SK-N-SH treated with all-trans-retinoic acid at 6 μM for 48 hours (cell line): ENCODE results near the gene CYP2C18.

Source experiments
- ATAC-seq: fragments of 200-7000 bp; cut with Tn5 transposase; 3 replicates; pipeline ENCODE4 v1.9.1; 2020; ENCODE audit warnings: mild to moderate bottlenecking, moderate library complexity
- ARNTL ChIP-seq: fragments of 450-650 bp; formaldehyde crosslinking; IDR thresholded peaks from 2 replicates; pipeline ENCODE4 v1.5.0; 2020; ENCODE audit warnings: low read depth, mild to moderate bottlenecking, moderate library complexity, borderline replicate concordance
- BACH2 ChIP-seq: fragments of 250-450 bp; sonication (Bioruptor Pico); IDR thresholded peaks from 2 replicates; pipeline ENCODE4 v1.9.0; 2021; ENCODE audit warnings: mild to moderate bottlenecking, borderline replicate concordance
- CREB5 ChIP-seq: fragments of 250-450 bp; sonication (Bioruptor Pico); IDR thresholded peaks from 2 replicates; pipeline ENCODE4 v1.5.1; 2020; ENCODE audit warnings: low read depth, mild to moderate bottlenecking, moderate library complexity
- CSDC2 ChIP-seq: fragments of 250-450 bp; sonication (Bioruptor Pico); IDR thresholded peaks from 2 replicates; pipeline ENCODE4 v1.5.0; 2020; ENCODE audit warnings: mild to moderate bottlenecking, moderate library complexity
- CSRNP3 ChIP-seq: fragments of 250-450 bp; sonication (Bioruptor Pico); IDR thresholded peaks from 2 replicates; pipeline ENCODE4 v1.5.1; 2021; ENCODE audit warnings: mild to moderate bottlenecking, moderate library complexity
- ESRRG ChIP-seq: fragments of 250-450 bp; sonication (Bioruptor Pico); IDR thresholded peaks from 2 replicates; pipeline ENCODE4 v1.6.1; 2021; ENCODE audit warnings: mild to moderate bottlenecking
- GLIS3 ChIP-seq: fragments of 250-450 bp; sonication (Bioruptor Pico); IDR thresholded peaks from 2 replicates; pipeline ENCODE4 v1.5.0; 2020; ENCODE audit warnings: mild to moderate bottlenecking, moderate library complexity
- OSR1 ChIP-seq: fragments of 250-450 bp; sonication (Bioruptor Pico); IDR thresholded peaks from 2 replicates; pipeline ENCODE4 v1.8.0; 2022; ENCODE audit warnings: moderate library complexity, mild to moderate bottlenecking, inconsistent platforms
- PATZ1 ChIP-seq: fragments of 250-450 bp; sonication (Bioruptor Pico); IDR thresholded peaks from 2 replicates; pipeline ENCODE4 v1.8.0; 2020; ENCODE audit warnings: mild to moderate bottlenecking, moderate library complexity, borderline replicate concordance
- POU6F1 ChIP-seq: fragments of 250-450 bp; sonication (Bioruptor Pico); IDR thresholded peaks from 2 replicates; pipeline ENCODE4 v1.8.0; 2021; ENCODE audit warnings: low read depth, mild to moderate bottlenecking, moderate library complexity, borderline replicate concordance
- PPARA ChIP-seq: fragments of 250-450 bp; sonication (Bioruptor Pico); IDR thresholded peaks from 2 replicates; pipeline ENCODE4 v1.5.0; 2020; ENCODE audit warnings: mild to moderate bottlenecking, borderline replicate concordance
- RARB ChIP-seq: fragments of 250-450 bp; sonication (Bioruptor Pico); IDR thresholded peaks from 2 replicates; pipeline ENCODE4 v1.8.0; 2021; ENCODE audit warnings: mild to moderate bottlenecking, moderate library complexity
- SNAI2 ChIP-seq: fragments of 250-450 bp; sonication (Bioruptor Pico); IDR thresholded peaks from 2 replicates; pipeline ENCODE4 v1.5.0; 2020; ENCODE audit warnings: mild to moderate bottlenecking, moderate library complexity
- TCF4 ChIP-seq: fragments of 250-450 bp; sonication (Bioruptor Pico); IDR thresholded peaks from 2 replicates; pipeline ENCODE4 v1.8.0; 2021; ENCODE audit warnings: mild to moderate bottlenecking, moderate library complexity, borderline replicate concordance
- TOX ChIP-seq: fragments of 250-450 bp; sonication (Bioruptor Pico); IDR thresholded peaks from 2 replicates; pipeline ENCODE4 v1.8.0; 2021; ENCODE audit warnings: mild to moderate bottlenecking, moderate library complexity, borderline replicate concordance
- TSHZ2 ChIP-seq: fragments of 250-450 bp; sonication (Bioruptor Pico); IDR thresholded peaks from 2 replicates; pipeline ENCODE4 v1.5.0; 2020; ENCODE audit warnings: mild to moderate bottlenecking, moderate library complexity
- ZC3H10 ChIP-seq: fragments of 250-450 bp; sonication (Bioruptor Pico); IDR thresholded peaks from 2 replicates; pipeline ENCODE4 v1.5.1; 2021; ENCODE audit warnings: mild to moderate bottlenecking, moderate library complexity
- ZFP3 ChIP-seq: fragments of 250-450 bp; sonication (Bioruptor Pico); IDR thresholded peaks from 2 replicates; pipeline ENCODE4 v1.5.0; 2020; ENCODE audit warnings: mild to moderate bottlenecking, moderate library complexity
- ZFP30 ChIP-seq: fragments of 450-650 bp; formaldehyde crosslinking; IDR thresholded peaks from 2 replicates; pipeline ENCODE4 v1.5.0; 2022; ENCODE audit warnings: mild to moderate bottlenecking, moderate library complexity
- ZNF565 ChIP-seq: fragments of 450-650 bp; formaldehyde crosslinking; conservative IDR thresholded peaks from 2 replicates; pipeline ENCODE4 v1.5.0; 2020; ENCODE audit warnings: low read depth, mild to moderate bottlenecking, moderate library complexity
- ZNF70 ChIP-seq: fragments of 450-650 bp; formaldehyde crosslinking; IDR thresholded peaks from 2 replicates; pipeline ENCODE4 v1.5.0; 2020; ENCODE audit warnings: mild to moderate bottlenecking, moderate library complexity
- ZNF8 ChIP-seq: fragments of 450-650 bp; formaldehyde crosslinking; IDR thresholded peaks from 2 replicates; pipeline ENCODE4 v1.5.0; 2020; ENCODE audit warnings: mild to moderate bottlenecking, moderate library complexity

Gene CYP2C18

GRCh38 chr10:94777886-94778458, 94.4 kb downstream of the CYP2C18 start:
- TF ChIP-seq OSR1 (CRISPR knock-in tag) = no peak
- TF ChIP-seq PATZ1 = no peak
- TF ChIP-seq ZNF70 = no peak
- TF ChIP-seq ZNF8 (CRISPR knock-in tag) = no peak
- no peak for TF ChIP-seq TOX (CRISPR knock-in tag)
- TF ChIP-seq ARNTL (CRISPR knock-in tag) = no peak
- no peak for TF ChIP-seq ZFP30 (CRISPR knock-in tag)
- TF ChIP-seq PPARA (CRISPR knock-in tag) = no peak
- no peak for TF ChIP-seq ZFP3 (CRISPR knock-in tag)
- no peak for TF ChIP-seq TCF4 (CRISPR knock-in tag)
- no peak for TF ChIP-seq ESRRG (CRISPR knock-in tag)
- no peak for TF ChIP-seq CREB5 (CRISPR knock-in tag)
- TF ChIP-seq CSRNP3 (CRISPR knock-in tag) = no peak
- ATAC-seq = no peak

- TF ChIP-seq ZFP3 (CRISPR knock-in tag) (no peak), ZFP30 (CRISPR knock-in tag) (no peak), ESRRG (CRISPR knock-in tag) (no peak), SNAI2 (no peak), ZNF8 (CRISPR knock-in tag) (no peak), POU6F1 (CRISPR knock-in tag) (no peak), GLIS3 (CRISPR knock-in tag) (no peak), ARNTL (CRISPR knock-in tag) (no peak), CSRNP3 (CRISPR knock-in tag) (no peak), RARB (CRISPR knock-in tag) (no peak), ZC3H10 (CRISPR knock-in tag) (no peak), BACH2 (no peak)
- no peak for ATAC-seq
These were observed 97.3 kb downstream of the CYP2C18 start for GRCh38 chr10:94780844-94781243.

- ATAC-seq = no peak
- no peak for TF ChIP-seq BACH2
- TF ChIP-seq PPARA (CRISPR knock-in tag) = no peak
- TF ChIP-seq TCF4 (CRISPR knock-in tag) = no peak
- TF ChIP-seq CSDC2 (CRISPR knock-in tag) = no peak
- no peak for TF ChIP-seq RARB (CRISPR knock-in tag)
- TF ChIP-seq TOX (CRISPR knock-in tag) = no peak
- no peak for TF ChIP-seq ARNTL (CRISPR knock-in tag)
- no peak for TF ChIP-seq ZFP3 (CRISPR knock-in tag)
- TF ChIP-seq ESRRG (CRISPR knock-in tag) = no peak
- no peak for TF ChIP-seq ZNF565 (CRISPR knock-in tag)
- TF ChIP-seq CSRNP3 (CRISPR knock-in tag) = no peak
- no peak for TF ChIP-seq ZNF8 (CRISPR knock-in tag)
- TF ChIP-seq GLIS3 (CRISPR knock-in tag) = no peak
- TF ChIP-seq TSHZ2 (CRISPR knock-in tag) = no peak
- no peak for TF ChIP-seq ZFP30 (CRISPR knock-in tag)
These were observed 100.7 kb downstream of the CYP2C18 start for GRCh38 chr10:94784256-94784655.
